Measurements from ENCODE around the gene WDR47. TPM values are rescaled to one million over a fixed set of nuclear protein-coding genes. Genes with fewer than 3 reads are reported as not detected.

Gene WDR47
- polyA plus RNA-seq, 1 donor from 2014 or later: 65.7 TPM

GRCh38 chr1:109067883-109068282 lies 26.0 kb upstream of the WDR47 start:
- peaks cover 3% of the 10 kb centered on the region for H3K79me2 ChIP-seq (replicated peaks; ENCODE audit: insufficient read depth, low read length)
- no peak overlapping the region for H3K4me2 ChIP-seq (ENCODE audit: low read length)
- H3K9me2 ChIP-seq (ENCODE audit: insufficient read depth, low read length): no peaks in the 10 kb centered on the region

DNA sequence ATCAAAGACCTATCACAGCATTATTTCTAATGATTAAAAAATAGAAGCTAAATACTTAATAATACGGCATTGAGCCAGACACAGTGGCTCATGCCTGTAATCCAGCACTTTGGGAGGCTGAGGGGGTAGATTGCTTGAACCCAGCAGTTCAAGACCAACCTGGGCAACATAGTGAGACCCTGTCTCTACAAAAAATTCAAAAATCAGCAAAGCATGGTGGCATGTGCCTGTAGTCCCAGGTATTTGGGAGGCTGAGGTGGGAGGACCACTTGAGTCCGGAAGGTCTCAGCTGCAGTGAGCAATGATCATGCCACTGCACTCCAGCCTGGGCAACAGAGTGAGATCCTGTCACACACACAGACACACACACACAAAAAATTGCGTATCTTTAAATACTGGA lies 23.2 kb upstream of the WDR47 start:
- H3K9me2 ChIP-seq (ENCODE audit: insufficient read depth, low read length): no peaks in the 10 kb centered on the region
- H3K79me2 ChIP-seq (replicated peaks; ENCODE audit: insufficient read depth, low read length): no peaks in the 10 kb centered on the region
- H3K4me3 ChIP-seq (ENCODE audit: low read length): no peak overlapping the region
- H3K9me3 ChIP-seq (ENCODE audit: low read length): no peaks in the 10 kb centered on the region
- no peaks in the 10 kb centered on the region for H3K36me3 ChIP-seq (ENCODE audit: insufficient read depth, low read length)
- H3K9ac ChIP-seq (ENCODE audit: low read length): no peak overlapping the region
- H3K27me3 ChIP-seq (ENCODE audit: insufficient read depth, low read depth, low read length): no peaks in the 10 kb centered on the region
- no peak overlapping the region for H3K4me2 ChIP-seq (ENCODE audit: low read length)
- no peak overlapping the region for H2AFZ ChIP-seq (ENCODE audit: low read depth, low read length)
- H4K20me1 ChIP-seq (ENCODE audit: insufficient read depth): no peaks in the 10 kb centered on the region
- TF ChIP-seq SMC3 (conservative IDR thresholded peaks at IDR 0.05; ENCODE audit: poor library complexity) (no peak), MXI1 (conservative IDR thresholded peaks at IDR 0.05; ENCODE audit: poor library complexity, severe bottlenecking) (no peak), TAF1 (IDR thresholded peaks at IDR 0.05; ENCODE audit: low read depth) (no peak), EZH2 (IDR thresholded peaks at IDR 0.05; ENCODE audit: borderline replicate concordance, insufficient read depth, low read length, poor library complexity, severe bottlenecking) (no peak), RAD21 (conservative IDR thresholded peaks at IDR 0.05) (no peak), EP300 (conservative IDR thresholded peaks at IDR 0.05; ENCODE audit: poor library complexity, severe bottlenecking) (no peak), POLR2AphosphoS5 (IDR thresholded peaks at IDR 0.05) (no peak), CTCF (IDR thresholded peaks at IDR 0.05; ENCODE audit: poor library complexity, severe bottlenecking) (no peak)
- TF ChIP-seq, protein P1, sequence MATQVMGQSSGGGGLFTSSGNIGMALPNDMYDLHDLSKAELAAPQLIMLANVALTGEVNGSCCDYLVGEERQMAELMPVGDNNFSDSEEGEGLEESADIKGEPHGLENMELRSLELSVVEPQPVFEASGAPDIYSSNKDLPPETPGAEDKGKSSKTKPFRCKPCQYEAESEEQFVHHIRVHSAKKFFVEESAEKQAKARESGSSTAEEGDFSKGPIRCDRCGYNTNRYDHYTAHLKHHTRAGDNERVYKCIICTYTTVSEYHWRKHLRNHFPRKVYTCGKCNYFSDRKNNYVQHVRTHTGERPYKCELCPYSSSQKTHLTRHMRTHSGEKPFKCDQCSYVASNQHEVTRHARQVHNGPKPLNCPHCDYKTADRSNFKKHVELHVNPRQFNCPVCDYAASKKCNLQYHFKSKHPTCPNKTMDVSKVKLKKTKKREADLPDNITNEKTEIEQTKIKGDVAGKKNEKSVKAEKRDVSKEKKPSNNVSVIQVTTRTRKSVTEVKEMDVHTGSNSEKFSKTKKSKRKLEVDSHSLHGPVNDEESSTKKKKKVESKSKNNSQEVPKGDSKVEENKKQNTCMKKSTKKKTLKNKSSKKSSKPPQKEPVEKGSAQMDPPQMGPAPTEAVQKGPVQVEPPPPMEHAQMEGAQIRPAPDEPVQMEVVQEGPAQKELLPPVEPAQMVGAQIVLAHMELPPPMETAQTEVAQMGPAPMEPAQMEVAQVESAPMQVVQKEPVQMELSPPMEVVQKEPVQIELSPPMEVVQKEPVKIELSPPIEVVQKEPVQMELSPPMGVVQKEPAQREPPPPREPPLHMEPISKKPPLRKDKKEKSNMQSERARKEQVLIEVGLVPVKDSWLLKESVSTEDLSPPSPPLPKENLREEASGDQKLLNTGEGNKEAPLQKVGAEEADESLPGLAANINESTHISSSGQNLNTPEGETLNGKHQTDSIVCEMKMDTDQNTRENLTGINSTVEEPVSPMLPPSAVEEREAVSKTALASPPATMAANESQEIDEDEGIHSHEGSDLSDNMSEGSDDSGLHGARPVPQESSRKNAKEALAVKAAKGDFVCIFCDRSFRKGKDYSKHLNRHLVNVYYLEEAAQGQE (IDR thresholded peaks at IDR 0.05; ENCODE audit: borderline replicate concordance): no peak
- H3F3A ChIP-seq (ENCODE audit: insufficient read depth, low read length, poor library complexity, severe bottlenecking): no peaks in the 10 kb centered on the region
- H3K27ac ChIP-seq (ENCODE audit: low read length): no peak overlapping the region

More at GRCh38 chr1:109067883-109068282, 26.0 kb upstream of the WDR47 start:
- no peaks in the 10 kb centered on the region for H3K36me3 ChIP-seq (ENCODE audit: insufficient read depth, low read length)
- TF ChIP-seq, protein P1 (IDR thresholded peaks at IDR 0.05; ENCODE audit: borderline replicate concordance): no peak
- no peak for TF ChIP-seq CTCF (IDR thresholded peaks at IDR 0.05; ENCODE audit: poor library complexity, severe bottlenecking)
- TF ChIP-seq SMC3 (conservative IDR thresholded peaks at IDR 0.05; ENCODE audit: poor library complexity): no peak
- TF ChIP-seq TAF1 (IDR thresholded peaks at IDR 0.05; ENCODE audit: low read depth): no peak
- TF ChIP-seq MXI1 (conservative IDR thresholded peaks at IDR 0.05; ENCODE audit: poor library complexity, severe bottlenecking): no peak
- no peak for TF ChIP-seq EZH2 (IDR thresholded peaks at IDR 0.05; ENCODE audit: borderline replicate concordance, insufficient read depth, low read length, poor library complexity, severe bottlenecking)
- TF ChIP-seq EP300 (conservative IDR thresholded peaks at IDR 0.05; ENCODE audit: poor library complexity, severe bottlenecking): no peak
- no peak for TF ChIP-seq RAD21 (conservative IDR thresholded peaks at IDR 0.05)
- no peak overlapping the region for H3K27ac ChIP-seq (ENCODE audit: low read length)
- H4K20me1 ChIP-seq (ENCODE audit: insufficient read depth): no peaks in the 10 kb centered on the region
- H3F3A ChIP-seq (ENCODE audit: insufficient read depth, low read length, poor library complexity, severe bottlenecking): no peaks in the 10 kb centered on the region
- H3K9ac ChIP-seq (ENCODE audit: low read length): no peak overlapping the region
- H2AFZ ChIP-seq (ENCODE audit: low read depth, low read length): no peak overlapping the region
- no peak overlapping the region for H3K4me3 ChIP-seq (ENCODE audit: low read length)
- H3K9me3 ChIP-seq (ENCODE audit: low read length): no peaks in the 10 kb centered on the region
- no peaks in the 10 kb centered on the region for H3K27me3 ChIP-seq (ENCODE audit: insufficient read depth, low read depth, low read length)

Measured in neural cell (in vitro differentiated cells).